H1 (cell line): ENCODE results near the gene ISX. TPM values are rescaled to one million over a fixed set of nuclear protein-coding genes. Genes with fewer than 3 reads are reported as not detected.

Experiments used
- CTCF ChIA-PET: fragments of 300-600 bp; sonication (Branson Sonifier 250); formaldehyde crosslinking; loops from one replicate; lab custom pipeline; 2021; ENCODE audit not compliant: partially characterized antibody; lab: Charles Lee
- POLR2A ChIA-PET: fragments of 300-600 bp; sonication (Branson Sonifier 250); formaldehyde crosslinking; loops from one replicate; lab custom pipeline; 2021; ENCODE audit warnings: inconsistent platforms; ENCODE audit not compliant: partially characterized antibody; lab: Charles Lee
- DNase-seq, 2 experiments: peaks; one replicate each; pipeline versions ENCODE4 v3.0.0 to v3.0.0-alpha.2; 2010 to 2022; ENCODE audit warnings: low spot score in 2 of 2, low read depth in 1 of 2, mixed read lengths in 1 of 2
- FAIRE-seq: peaks from 2 replicates; lab custom pipeline; 2011; peaks lifted over from hg19 to GRCh38; lab: Jason Lieb, UNC
- H2AFZ ChIP-seq: 2 replicates; pipeline ENCODE4 v1.8.1; 2012; ENCODE audit warnings: low read length, inconsistent platforms
- H2AK5ac ChIP-seq: 2 replicates; pipeline ENCODE4 v1.6.1; 2013; ENCODE audit warnings: low read depth, low read length
- H2BK120ac ChIP-seq: replicated peaks from 2 replicates; pipeline ENCODE3; 2013; ENCODE audit warnings: low read depth, low read length, inconsistent platforms
- H2BK12ac ChIP-seq: 2 replicates; pipeline ENCODE4 v1.6.1; 2013; ENCODE audit warnings: low read depth, low read length
- H2BK15ac ChIP-seq: 2 replicates; pipeline ENCODE4 v1.6.1; 2013; ENCODE audit warnings: low read length
- H2BK20ac ChIP-seq: 2 replicates; pipeline ENCODE4 v1.6.1; 2013; ENCODE audit warnings: low read length
- H2BK5ac ChIP-seq: 2 replicates; pipeline ENCODE4 v1.6.1; 2013; ENCODE audit warnings: low read depth, low read length
- H3K14ac ChIP-seq: 2 replicates; pipeline ENCODE4 v1.6.1; 2013; ENCODE audit warnings: inconsistent platforms; ENCODE audit not compliant: insufficient read length
- H3K18ac ChIP-seq: 2 replicates; pipeline ENCODE4 v1.6.1; 2013; ENCODE audit warnings: low read length; ENCODE audit errors: extremely low read depth
- H3K23ac ChIP-seq: 2 replicates; pipeline ENCODE4 v1.6.1; 2013; ENCODE audit warnings: inconsistent platforms; ENCODE audit not compliant: insufficient read length
- H3K23me2 ChIP-seq: 2 replicates; pipeline ENCODE4 v1.6.1; 2013; ENCODE audit warnings: low read depth, low read length
- H3K27ac ChIP-seq: 2 replicates; pipeline ENCODE4 v1.6.1; 2011; ENCODE audit warnings: low read depth, low read length, inconsistent platforms
- H3K27me3 ChIP-seq, 4 experiments: replicated peaks in 1 of 4; 1 replicate in 1 of 4; 2 replicates in 3 of 4; pipeline versions ENCODE4 v1.6.1 to v1.8.1; 2011 to 2013; ENCODE audit warnings: low read length in 3 of 4, mild to moderate bottlenecking in 3 of 4, inconsistent platforms in 2 of 4, mixed read lengths in 2 of 4, moderate library complexity in 1 of 4; ENCODE audit not compliant: control insufficient read depth in 3 of 4, insufficient read depth in 3 of 4; ENCODE audit errors: extremely low read depth in 1 of 4
- H3K36me3 ChIP-seq, 4 experiments: 2 replicates each; pipeline versions ENCODE4 v1.6.1 to v1.8.1; 2011 to 2013; ENCODE audit warnings: mild to moderate bottlenecking in 4 of 4, low read length in 3 of 4, moderate library complexity in 2 of 4, control low read depth in 1 of 4, inconsistent platforms in 1 of 4; ENCODE audit not compliant: insufficient read depth in 4 of 4, control insufficient read depth in 2 of 4
- H3K4ac ChIP-seq: replicated peaks from 2 replicates; pipeline ENCODE3; 2013; ENCODE audit warnings: low read length, low read depth, mixed read lengths, inconsistent platforms; ENCODE audit not compliant: insufficient read length
- H3K4me1 ChIP-seq, 4 experiments: replicated peaks in 1 of 4; 1 replicate in 1 of 4; 2 replicates in 3 of 4; pipeline versions ENCODE4 v1.6.1 to v1.8.1; 2011 to 2013; ENCODE audit warnings: low read length in 3 of 4, inconsistent platforms in 2 of 4, mixed read lengths in 1 of 4; ENCODE audit not compliant: insufficient read depth in 4 of 4, control insufficient read depth in 3 of 4
- H3K4me2 ChIP-seq, 2 experiments: 2 replicates each; pipeline versions ENCODE4 v1.6.1 to v1.8.1; 2011 to 2013; ENCODE audit warnings: low read depth in 2 of 2, low read length in 2 of 2, control low read depth in 1 of 2, inconsistent platforms in 1 of 2, mild to moderate bottlenecking in 1 of 2; ENCODE audit not compliant: insufficient read depth in 1 of 2
- H3K4me3 ChIP-seq, 4 experiments: fragments of 200-600, 300-600 bp in 1 of 4; sonication (generic), shearing (Covaris generic), sonication (Bioruptor Twin) in 1 of 4; 2 replicates each; pipeline versions ENCODE4 v1.5.1 to v1.8.1; 2011 to 2016; ENCODE audit warnings: low read length in 4 of 4, low read depth in 3 of 4, control low read depth in 2 of 4, inconsistent platforms in 2 of 4, mild to moderate bottlenecking in 2 of 4, mixed read lengths in 1 of 4, moderate library complexity in 1 of 4; ENCODE audit not compliant: insufficient read depth in 2 of 4; ENCODE audit errors: extremely low read depth in 1 of 4
- H3K56ac ChIP-seq: replicated peaks from 2 replicates; pipeline ENCODE3; 2013; ENCODE audit warnings: low read depth, mild to moderate bottlenecking, mixed read lengths, low read length, inconsistent platforms; ENCODE audit not compliant: insufficient read length
- H3K79me1 ChIP-seq: 2 replicates; pipeline ENCODE4 v1.6.1; 2013; ENCODE audit warnings: low read depth, low read length, control low read depth
- H3K79me2 ChIP-seq, 2 experiments: 2 replicates each; pipeline versions ENCODE4 v1.6.1 to v1.8.1; 2012 to 2013; ENCODE audit warnings: low read length in 2 of 2, mild to moderate bottlenecking in 2 of 2, inconsistent platforms in 1 of 2; ENCODE audit not compliant: insufficient read depth in 2 of 2, control insufficient read depth in 1 of 2
- H3K9ac ChIP-seq, 4 experiments: replicated peaks in 1 of 4; 1 replicate in 1 of 4; 2 replicates in 3 of 4; pipeline versions ENCODE4 v1.6.1 to v1.8.1; 2011 to 2013; ENCODE audit warnings: low read depth in 3 of 4, low read length in 3 of 4, control low read depth in 2 of 4, mild to moderate bottlenecking in 2 of 4, moderate library complexity in 2 of 4, inconsistent platforms in 1 of 4; ENCODE audit errors: extremely low read depth in 1 of 4
- H3K9me3 ChIP-seq, 2 experiments: 2 replicates each; pipeline versions ENCODE4 v1.6.1 to v1.8.1; 2012 to 2013; ENCODE audit warnings: mild to moderate bottlenecking in 2 of 2, moderate library complexity in 2 of 2, control low read depth in 1 of 2, inconsistent platforms in 1 of 2, low read depth in 1 of 2, low read length in 1 of 2, mixed read lengths in 1 of 2; ENCODE audit not compliant: insufficient read depth in 2 of 2
- H4K20me1 ChIP-seq, 2 experiments: replicated peaks in 1 of 2; 2 replicates each; pipeline versions ENCODE3 to v1.8.1; 2011 to 2013; ENCODE audit warnings: inconsistent platforms in 2 of 2, low read length in 2 of 2, mild to moderate bottlenecking in 1 of 2; ENCODE audit not compliant: insufficient read depth in 2 of 2, control insufficient read depth in 1 of 2
- H4K5ac ChIP-seq: 2 replicates; pipeline ENCODE4 v1.6.1; 2013; ENCODE audit warnings: low read length, low read depth, mixed read lengths, inconsistent platforms; ENCODE audit not compliant: insufficient read length
- H4K8ac ChIP-seq: 2 replicates; pipeline ENCODE4 v1.8.0; 2013; ENCODE audit warnings: mild to moderate bottlenecking, moderate library complexity, low read length, inconsistent platforms; ENCODE audit not compliant: insufficient read depth; ENCODE audit errors: extremely low read depth
- H4K91ac ChIP-seq: replicated peaks from 2 replicates; pipeline ENCODE3; 2013; ENCODE audit warnings: low read length, mixed read lengths, inconsistent platforms; ENCODE audit not compliant: insufficient read length
- KDM1A ChIP-seq: fragments of 200-600, 300-600 bp; sonication (generic); IDR thresholded peaks from 2 replicates; pipeline ENCODE4 v1.7.1; 2016; ENCODE audit warnings: mild to moderate bottlenecking, low read length, borderline replicate concordance
- SIX5 ChIP-seq: IDR thresholded peaks from 2 replicates; pipeline ENCODE4 v1.6.1; 2011; ENCODE audit warnings: mild to moderate bottlenecking, low read depth, low read length
- WGBS, 2 experiments: shearing (Covaris generic) in 1 of 2; methylation state at CpG; one replicate each; pipeline versions ENCODE4 v1.1.6 to v1.1.7; 2013 to 2015; ENCODE audit warnings: low lambda C conversion rate in 2 of 2, mixed read lengths in 2 of 2, inconsistent platforms in 1 of 2, low coverage in 1 of 2, missing lambda C conversion rate in 1 of 2; ENCODE audit not compliant: insufficient replicate concordance in 2 of 2, insufficient coverage in 1 of 2, insufficient read length in 1 of 2; ENCODE audit errors: extremely low coverage in 1 of 2, missing lambda C conversion rate in 1 of 2; 5-methylcytosine and 5-hydroxymethylcytosine counted together
- polyA plus RNA-seq, 7 experiments: library from polyadenylated mRNA; depleted of rRNA in 3 of 7; stranded (reverse) in 5 of 7; unstranded in 2 of 7; fragments of >200 nt in 5 of 7; fragments of 200-250 nt in 2 of 7; gene quantifications; 1 replicate in 5 of 7; 2 replicates in 1 of 7; 4 replicates in 1 of 7; pipeline versions ENCODE4 v1.2.1 to v1.2.3, GENCODE V29; 2011 to 2013; ENCODE audit warnings: missing spikeins in 2 of 7, mixed read lengths in 2 of 7
- total RNA-seq: library from RNA; stranded (reverse); fragmentation: NEBNext Ultra II Directional; extraction: Animal tissue kit (Norgen Biotek cat#: 25700); gene quantifications from 2 replicates; pipeline ENCODE4 v1.2.1, GENCODE V29; 2021

ISX gene
- total and polyA plus RNA-seq, 2 of the 8 experiments (the other 6 are each of a cell fraction or from before 2014, with no cell fraction given), result not detected

DNA sequence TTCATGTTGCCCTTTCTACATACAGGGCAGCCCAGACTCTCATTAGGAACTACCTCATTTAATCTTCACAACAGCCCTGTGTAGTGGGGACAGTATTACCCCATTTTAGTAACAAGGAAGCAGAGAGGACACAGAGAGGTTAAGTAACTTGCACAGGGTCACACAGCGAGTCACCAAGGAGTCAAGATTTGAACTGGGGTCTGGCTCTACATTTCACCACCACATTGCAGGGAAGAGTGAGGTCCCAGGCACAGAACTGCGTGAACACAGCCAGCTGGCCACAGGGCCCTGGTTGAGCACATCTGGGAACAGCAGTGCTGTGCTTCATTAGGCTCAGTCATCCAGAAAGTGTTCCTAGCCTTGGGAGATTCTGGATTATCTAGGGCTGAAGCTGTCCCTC is 45.4 kb upstream of the ISX start:
- no peak overlapping the region for H2BK15ac ChIP-seq
- H4K20me1 ChIP-seq, result no peaks in the 10 kb centered on the region
- H2BK20ac ChIP-seq, result no peak overlapping the region
- no peak overlapping the region for H2BK5ac ChIP-seq
- no peak overlapping the region for H4K8ac ChIP-seq
- H4K5ac ChIP-seq, result no peak overlapping the region
- no peaks in the 10 kb centered on the region for H3K79me2 ChIP-seq
- FAIRE-seq, result no peak
- H3K4me2 ChIP-seq, result no peak overlapping the region
- peaks cover 0 to 4% (median 2%) of the 10 kb centered on the region in 4 experiments; a peak in 1 of 7 replicates for H3K27me3 ChIP-seq
- no peak overlapping the region for H3K23ac ChIP-seq
- no peak for DNase-seq
- no peak overlapping the region for H2BK120ac ChIP-seq
- H4K91ac ChIP-seq, result peak overlapping the region; percentile 25
- H3K9me3 ChIP-seq, result no peaks in the 10 kb centered on the region
- H2AK5ac ChIP-seq, result no peak overlapping the region
- H3K9ac ChIP-seq, result no peak overlapping the region
- H3K18ac ChIP-seq, result no peak overlapping the region
- no peak overlapping the region for H3K27ac ChIP-seq
- peak; percentile 77; the same call in 1 of the 2 replicates for TF ChIP-seq KDM1A
- no peak for TF ChIP-seq SIX5
- H3K14ac ChIP-seq, result no peak overlapping the region
- no peak overlapping the region for H3K4me3 ChIP-seq
- 94% methylated on average over 2 of the region's 2 CpGs; no CpG with 5 or more reads in 1 of the 2 experiments for WGBS, 2 experiments
- H2AFZ ChIP-seq, result no peak overlapping the region
- CTCF ChIA-PET, result interaction anchor here (0.7 to 5.0 kb wide), 7 partner anchors 8 to 606 kb away, joined by 3 to 39 read pairs (median 3); no protein-coding TSS in a partner anchor
- no peak overlapping the region for H2BK12ac ChIP-seq
- POLR2A ChIA-PET, result no interaction called here
- no peaks in the 10 kb centered on the region; a peak in 2 of 7 replicates for H3K4me1 ChIP-seq
- no peaks in the 10 kb centered on the region for H3K23me2 ChIP-seq
- no peaks in the 10 kb centered on the region for H3K36me3 ChIP-seq
- H3K4ac ChIP-seq, result no peak overlapping the region
- no peaks in the 10 kb centered on the region for H3K79me1 ChIP-seq
- H3K56ac ChIP-seq, result no peak overlapping the region
